OCI-LY7 (cell line): ENCODE measurements around the gene SLC66A1.

Experiments used
- CTCF ChIP-seq: fragments of 200-600 bp; sonication (generic); conservative IDR thresholded peaks from 2 replicates; pipeline ENCODE4 v1.5.1; 2014; ENCODE audit warnings: mild to moderate bottlenecking, antibody characterized with exemption, low read length, moderate library complexity, mixed read lengths
- EZH2phosphoT487 ChIP-seq: fragments of 200-600 bp; sonication (generic); IDR thresholded peaks from 2 replicates; pipeline ENCODE4 v1.6.1; 2018; ENCODE audit warnings: low read depth, borderline replicate concordance, mild to moderate bottlenecking, mixed run types, antibody characterized with exemption, low read length, moderate library complexity, mixed read lengths

- TF ChIP-seq CTCF (no peak), EZH2phosphoT487 (no peak)
Measured at GRCh38 chr1:19350566-19350965, 38.4 kb downstream of the SLC66A1 start.
